Measurements from ENCODE around the gene SPSB2.
"Not testable (repeated sequence)": the region's sequence is repeated elsewhere in the genome, so short reads cannot be mapped to it uniquely, and the experiment has no call there.

The SPSB2 gene

DNA sequence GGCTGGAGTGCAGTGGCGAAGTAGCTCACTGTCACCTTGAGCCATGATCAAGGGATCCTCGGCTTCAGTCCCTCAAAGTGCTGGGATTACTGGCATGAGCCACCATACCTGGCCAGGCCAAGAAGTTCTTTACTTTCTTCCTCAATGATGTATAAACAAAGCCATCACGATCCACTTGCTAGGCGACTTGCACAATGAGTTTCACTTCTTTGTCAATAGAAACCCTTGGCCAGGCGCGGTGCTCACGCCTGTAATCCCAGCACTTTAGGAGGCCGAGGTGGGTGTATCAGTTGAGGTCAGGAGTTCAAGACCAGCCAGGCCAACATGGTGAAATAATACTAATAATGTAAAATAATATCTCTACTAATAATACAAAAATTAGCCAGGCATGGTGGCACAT lies 14.4 kb upstream of the SPSB2 start:
- H3F3A ChIP-seq (ENCODE audit: low read depth) = 0 out of 2 replicates have a peak, but pooled peaks cover 2% of the 10 kb centered on the region

GRCh38 chr12:6886206-6886999 lies 13.3 kb upstream of the SPSB2 start:
- not testable (repeated sequence) for H3K4me3 ChIP-seq (ENCODE audit: low read length, poor library complexity, severe bottlenecking); H3K9me3 ChIP-seq (ENCODE audit: insufficient read depth, low read depth, low read length); H3K27me3 ChIP-seq (ENCODE audit: insufficient read depth, low read length, poor library complexity, severe bottlenecking); H3F3A ChIP-seq (ENCODE audit: low read depth); H2AFZ ChIP-seq (ENCODE audit: low read length); H3K79me2 ChIP-seq (ENCODE audit: insufficient read depth, low read length); H3K36me3 ChIP-seq (ENCODE audit: insufficient read depth, low read length); H3K4me2 ChIP-seq (ENCODE audit: low read depth, low read length, poor library complexity, severe bottlenecking); H3K9me2 ChIP-seq (replicated peaks; ENCODE audit: low read depth, low read length); H3K9ac ChIP-seq (ENCODE audit: low read depth, low read length, poor library complexity, severe bottlenecking); H3K4me1 ChIP-seq (ENCODE audit: insufficient read depth, low read length, poor library complexity, severe bottlenecking); H4K20me1 ChIP-seq (ENCODE audit: insufficient read depth, low read length, poor library complexity, severe bottlenecking)

More for the DNA sequence above, 14.4 kb upstream of the SPSB2 start:
- no peak for TF ChIP-seq CTCF (conservative IDR thresholded peaks at IDR 0.05; ENCODE audit: low read length)
- no peak for TF ChIP-seq EZH2phosphoT487 (IDR thresholded peaks at IDR 0.05; ENCODE audit: borderline replicate concordance)
- Histone ChIP-seq H4K20me1 (ENCODE audit: insufficient read depth, low read length, poor library complexity, severe bottlenecking) (no peaks in the 10 kb centered on the region), H3K36me3 (ENCODE audit: insufficient read depth, low read length) (no peaks in the 10 kb centered on the region), H3K9ac (ENCODE audit: low read depth, low read length, poor library complexity, severe bottlenecking) (no peak overlapping the region), H3K4me2 (ENCODE audit: low read depth, low read length, poor library complexity, severe bottlenecking) (no peak overlapping the region), H3K4me1 (ENCODE audit: insufficient read depth, low read length, poor library complexity, severe bottlenecking) (peaks cover 19% of the 10 kb centered on the region), H3K9me3 (ENCODE audit: insufficient read depth, low read depth, low read length) (no peaks in the 10 kb centered on the region), H3K4me3 (ENCODE audit: low read length, poor library complexity, severe bottlenecking) (no peak overlapping the region), H3K79me2 (ENCODE audit: insufficient read depth, low read length) (peaks cover 10% of the 10 kb centered on the region; the same call in 1 of the 2 replicates), H3K9me2 (replicated peaks; ENCODE audit: low read depth, low read length) (no peaks in the 10 kb centered on the region), H3K27me3 (ENCODE audit: insufficient read depth, low read length, poor library complexity, severe bottlenecking) (no peaks in the 10 kb centered on the region), H2AFZ (ENCODE audit: low read length) (no peak overlapping the region)

- Histone ChIP-seq H3K79me2 (ENCODE audit: insufficient read depth, low read length) (no peaks in the 10 kb centered on the region), H2AFZ (ENCODE audit: low read length) (no peak overlapping the region), H3K4me1 (ENCODE audit: insufficient read depth, low read length, poor library complexity, severe bottlenecking) (no peaks in the 10 kb centered on the region), H3K9ac (ENCODE audit: low read depth, low read length, poor library complexity, severe bottlenecking) (no peak overlapping the region), H3K9me2 (replicated peaks; ENCODE audit: low read depth, low read length) (no peaks in the 10 kb centered on the region), H3K36me3 (ENCODE audit: insufficient read depth, low read length) (no peaks in the 10 kb centered on the region), H3K27me3 (ENCODE audit: insufficient read depth, low read length, poor library complexity, severe bottlenecking) (no peaks in the 10 kb centered on the region), H3K4me3 (ENCODE audit: low read length, poor library complexity, severe bottlenecking) (no peak overlapping the region), H3F3A (ENCODE audit: low read depth) (no peaks in the 10 kb centered on the region), H3K4me2 (ENCODE audit: low read depth, low read length, poor library complexity, severe bottlenecking) (no peak overlapping the region), H4K20me1 (ENCODE audit: insufficient read depth, low read length, poor library complexity, severe bottlenecking) (no peaks in the 10 kb centered on the region), H3K9me3 (ENCODE audit: insufficient read depth, low read depth, low read length) (no peaks in the 10 kb centered on the region)
- TF ChIP-seq CTCF (conservative IDR thresholded peaks at IDR 0.05; ENCODE audit: low read length) = no peak
- no peak for TF ChIP-seq EZH2phosphoT487 (IDR thresholded peaks at IDR 0.05; ENCODE audit: borderline replicate concordance)
These were observed 11.4 kb upstream of the SPSB2 start for GRCh38 chr12:6884539-6884938.

DNA sequence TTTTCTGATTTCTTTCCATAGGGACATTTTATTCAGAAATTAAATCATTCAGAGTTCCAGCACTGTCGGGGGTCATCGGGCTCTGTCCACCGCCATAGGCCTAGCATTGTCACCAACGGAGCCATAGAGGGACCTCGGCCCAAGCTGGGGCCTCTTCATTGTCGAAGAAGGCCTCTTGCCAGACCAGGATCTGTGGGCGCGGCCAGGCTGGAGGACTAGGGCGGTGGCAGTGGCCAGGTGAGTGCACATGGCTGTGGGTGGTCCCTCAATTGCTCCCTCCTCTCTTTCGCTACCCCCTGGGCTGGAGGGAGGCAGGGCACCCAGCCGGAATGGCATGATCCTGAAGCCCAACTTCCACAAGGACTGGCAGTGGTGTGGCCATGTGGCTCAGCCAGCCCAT lies 10.6 kb upstream of the SPSB2 start:
- H3K79me2 ChIP-seq (ENCODE audit: insufficient read depth, low read length) = no peaks in the 10 kb centered on the region
- H3K4me3 ChIP-seq (ENCODE audit: low read length, poor library complexity, severe bottlenecking) = no peak overlapping the region
- no peaks in the 10 kb centered on the region for H3K4me1 ChIP-seq (ENCODE audit: insufficient read depth, low read length, poor library complexity, severe bottlenecking)
- H3K36me3 ChIP-seq (ENCODE audit: insufficient read depth, low read length) = no peaks in the 10 kb centered on the region
- no peak overlapping the region for H2AFZ ChIP-seq (ENCODE audit: low read length)
- no peaks in the 10 kb centered on the region for H3K9me2 ChIP-seq (replicated peaks; ENCODE audit: low read depth, low read length)
- H3K27me3 ChIP-seq (ENCODE audit: insufficient read depth, low read length, poor library complexity, severe bottlenecking) = no peaks in the 10 kb centered on the region
- TF ChIP-seq CTCF (conservative IDR thresholded peaks at IDR 0.05; ENCODE audit: low read length) = no peak
- TF ChIP-seq EZH2phosphoT487 (IDR thresholded peaks at IDR 0.05; ENCODE audit: borderline replicate concordance) = no peak
- H3K4me2 ChIP-seq (ENCODE audit: low read depth, low read length, poor library complexity, severe bottlenecking) = no peak overlapping the region
- no peak overlapping the region for H3K9ac ChIP-seq (ENCODE audit: low read depth, low read length, poor library complexity, severe bottlenecking)
- no peaks in the 10 kb centered on the region for H4K20me1 ChIP-seq (ENCODE audit: insufficient read depth, low read length, poor library complexity, severe bottlenecking)
- no peaks in the 10 kb centered on the region for H3F3A ChIP-seq (ENCODE audit: low read depth)
- H3K9me3 ChIP-seq (ENCODE audit: insufficient read depth, low read depth, low read length) = no peaks in the 10 kb centered on the region
